ELF-1 (cell line): ENCODE data around the gene PMPCA.

Experiments
- DNase-seq: peaks from one replicate; pipeline ENCODE4 v3.0.0-alpha.2; 2016; ENCODE audit warnings: low read depth, low spot score

Gene PMPCA

DNA sequence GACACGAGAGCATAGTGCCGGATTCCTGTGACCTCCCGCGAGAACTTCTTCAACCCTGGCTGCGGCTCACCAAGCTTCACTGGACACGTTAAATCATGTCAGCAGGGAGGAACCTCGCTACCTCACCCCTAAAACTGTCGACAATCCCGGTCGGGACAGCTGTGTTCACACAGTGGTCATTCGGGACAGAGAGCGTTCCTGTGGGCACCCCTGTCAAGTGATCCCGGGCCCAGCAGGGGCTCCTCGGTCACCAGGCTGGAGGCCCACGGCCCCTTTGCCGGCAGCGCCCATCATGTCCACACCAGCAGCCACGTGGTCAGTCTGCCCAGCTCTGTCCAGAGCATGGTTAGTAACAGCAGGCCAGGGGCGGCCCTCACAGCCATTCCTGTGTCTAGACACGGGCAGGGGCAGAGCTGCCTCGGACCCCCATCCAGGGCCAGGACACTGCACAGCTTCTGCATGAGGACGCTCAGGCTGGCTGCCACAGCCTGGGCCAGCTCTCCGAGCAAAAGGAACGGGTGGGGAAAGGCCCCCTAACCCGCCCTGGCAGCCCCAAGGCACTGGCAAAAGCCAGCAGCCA is 25.7 kb downstream of the PMPCA start:
- no peak for DNase-seq

DNA sequence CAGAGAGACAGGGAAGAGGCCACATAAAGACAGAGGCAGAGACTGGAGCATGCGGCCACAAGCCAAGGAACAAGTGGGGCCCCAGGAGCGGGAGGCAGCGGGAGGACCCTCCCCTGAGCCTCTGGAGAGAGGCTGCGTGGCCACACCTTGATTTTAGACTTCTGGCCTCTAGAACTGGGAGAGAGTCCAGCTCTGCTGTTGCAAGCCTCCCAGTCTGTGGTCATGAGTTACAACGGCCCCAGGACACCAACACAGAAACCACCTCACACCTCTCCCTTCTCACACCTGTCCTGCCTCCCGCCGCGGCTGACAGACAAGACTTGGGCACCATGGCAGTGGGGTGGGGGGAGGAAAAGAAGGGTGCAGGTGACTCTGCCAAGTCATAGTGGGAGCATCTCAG is 27.0 kb downstream of the PMPCA start:
- no peak for DNase-seq

DNA sequence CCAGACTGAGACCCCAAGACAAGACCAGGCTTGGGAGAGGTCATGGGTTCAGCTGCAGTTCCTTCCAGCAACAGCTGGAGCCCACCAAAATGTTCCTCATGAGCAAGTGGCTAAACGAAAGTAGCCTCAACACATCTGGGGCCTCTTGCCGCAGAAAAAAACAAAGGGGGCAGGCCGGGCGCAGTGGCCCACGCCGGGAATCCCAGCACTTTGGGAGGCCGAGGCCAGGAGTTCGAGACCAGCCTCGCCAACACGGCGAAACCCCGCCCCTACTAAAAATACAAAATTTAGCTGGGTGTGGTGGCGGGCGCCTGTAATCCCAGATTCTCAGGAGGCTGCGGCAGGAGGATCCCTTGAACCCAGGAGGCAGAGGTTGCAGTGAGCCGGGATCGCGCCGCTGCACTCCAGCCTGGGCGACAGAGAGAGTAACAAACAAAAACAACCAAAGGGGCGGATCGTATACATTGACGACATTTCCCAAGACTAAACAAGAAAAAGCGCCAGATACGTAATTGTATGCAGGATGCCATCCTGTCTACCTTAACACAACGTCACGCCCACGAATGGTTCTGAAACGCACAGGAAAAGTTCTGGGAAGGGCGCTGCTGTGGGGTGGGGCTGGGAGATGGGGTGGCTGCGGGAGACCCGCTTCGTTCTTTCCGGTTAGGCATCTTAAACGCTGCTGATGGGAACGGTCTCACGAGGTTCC is 27.5 kb downstream of the PMPCA start:
- no peak for DNase-seq

DNA sequence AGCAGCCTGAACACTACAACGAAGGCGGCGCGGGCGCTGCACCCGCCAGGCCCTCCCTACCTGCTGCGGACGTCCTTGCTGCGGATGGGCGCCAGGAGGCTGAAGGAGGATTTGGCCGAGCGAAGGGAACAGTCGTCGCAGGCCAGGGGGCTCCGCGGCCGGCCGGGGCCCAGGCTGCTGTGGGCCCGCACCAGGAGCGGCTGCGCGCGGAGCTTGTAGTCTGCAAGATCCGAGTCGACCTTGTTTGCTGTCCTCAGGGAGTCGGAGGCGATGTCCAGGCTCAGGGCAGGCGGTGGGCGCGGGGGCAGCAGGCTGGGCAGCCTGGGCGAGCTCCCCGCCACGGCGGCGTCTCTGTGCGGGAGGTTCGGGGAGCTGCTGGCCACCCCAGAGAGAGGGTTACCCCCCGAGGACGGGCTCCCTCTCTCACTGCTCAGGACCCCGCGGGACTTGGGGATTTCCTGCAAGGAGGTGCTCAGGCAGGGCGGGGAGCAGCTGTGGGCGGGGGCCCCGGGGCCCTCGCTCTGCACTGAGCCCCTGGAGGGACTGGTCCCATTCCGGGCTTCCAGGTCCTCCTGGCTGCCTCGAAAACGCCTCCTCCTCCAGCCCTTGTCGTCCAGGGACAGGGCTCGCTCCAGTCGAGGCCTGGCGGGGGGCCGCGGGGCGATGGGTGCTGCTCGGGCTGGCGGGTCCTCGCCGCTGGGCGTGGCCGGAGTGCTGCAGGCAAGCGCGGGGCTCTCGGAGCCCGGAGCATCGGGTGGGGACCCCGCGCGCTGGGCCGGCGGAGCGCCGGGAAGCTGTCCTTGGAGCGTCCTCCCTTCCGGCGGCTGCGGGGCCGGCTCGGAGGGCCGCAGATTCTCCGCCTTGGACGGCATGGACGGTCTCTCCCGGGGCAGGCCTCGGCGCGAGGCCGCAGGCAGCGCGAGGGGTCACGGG is 28.4 kb downstream of the PMPCA start:
- DNase-seq: peak; percentile 67

DNA sequence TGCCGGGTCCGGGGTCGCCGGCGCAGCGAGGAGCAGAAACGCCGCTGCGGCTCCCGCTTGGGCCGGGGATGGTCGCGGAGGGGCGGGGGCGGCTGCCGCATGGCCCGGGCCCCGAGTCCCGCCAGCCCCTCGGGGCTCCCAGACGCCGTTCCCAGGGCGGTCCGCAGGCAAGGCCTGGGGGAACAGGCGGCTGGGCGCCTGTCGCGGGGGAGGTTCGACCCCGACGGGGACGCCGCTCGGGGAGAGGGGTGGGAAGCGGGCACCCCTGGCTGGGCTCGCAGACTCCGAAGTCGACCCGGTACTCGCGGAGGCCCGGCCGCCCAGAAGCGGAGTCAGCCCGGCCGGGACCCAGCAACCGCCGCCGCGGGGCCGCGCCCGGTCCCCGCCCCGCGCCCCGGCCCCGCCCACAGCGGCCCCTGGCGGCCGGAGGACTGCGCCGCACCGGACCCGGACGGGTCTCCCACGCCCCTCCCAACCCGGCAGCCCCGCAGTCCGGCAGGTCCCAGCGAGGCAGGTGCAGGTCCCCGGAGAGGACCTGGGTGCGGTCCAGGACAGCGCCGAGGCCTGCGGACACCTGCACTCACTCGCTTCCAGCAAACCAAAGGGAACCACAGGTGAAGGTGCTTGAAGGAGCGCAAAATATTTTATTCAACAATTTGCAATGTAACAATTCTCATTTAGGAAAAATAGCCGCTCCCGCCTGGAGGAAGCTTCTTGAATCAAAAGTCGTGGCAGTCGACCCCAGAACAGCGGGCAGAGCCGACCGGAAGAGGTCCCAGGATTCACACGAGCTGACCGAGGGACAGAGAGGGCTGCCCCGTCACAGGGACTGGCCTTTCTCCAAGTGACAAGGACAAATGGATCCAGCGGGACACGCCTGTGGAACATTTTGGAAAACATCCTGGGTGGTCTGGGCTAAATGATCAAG is 29.3 kb downstream of the PMPCA start, which contains the start of gene INPP5E:
Gene INPP5E (minus strand): TSS at position 365 of the 928 bp plus-strand sequence. CDS start 426 bp downstream, outside the sequence.
- DNase-seq: peak; percentile 61

DNA sequence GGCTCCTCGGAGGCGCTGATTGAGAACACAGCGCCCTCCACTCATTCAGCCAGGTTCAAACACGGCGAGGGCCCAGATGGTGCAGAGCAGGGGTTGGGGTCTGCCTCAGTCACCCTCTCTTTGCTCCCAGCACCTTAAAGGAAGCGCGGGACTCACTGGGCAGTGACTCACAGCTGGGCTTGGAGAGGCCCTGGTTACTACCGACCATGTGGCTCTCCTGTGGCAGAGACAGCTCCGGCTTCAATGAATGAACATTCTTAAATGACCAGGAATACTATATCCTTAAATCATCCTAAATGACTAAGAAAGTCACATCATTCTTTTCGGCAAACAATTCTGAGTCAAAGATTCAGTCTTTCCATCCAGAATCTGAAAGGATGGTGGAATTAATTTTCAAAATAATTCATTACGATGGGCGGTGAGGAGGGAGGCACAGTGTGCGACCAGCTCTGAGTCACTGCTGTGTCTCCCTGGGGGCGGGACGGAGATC is 30.8 kb downstream of the PMPCA start:
- no peak for DNase-seq

DNA sequence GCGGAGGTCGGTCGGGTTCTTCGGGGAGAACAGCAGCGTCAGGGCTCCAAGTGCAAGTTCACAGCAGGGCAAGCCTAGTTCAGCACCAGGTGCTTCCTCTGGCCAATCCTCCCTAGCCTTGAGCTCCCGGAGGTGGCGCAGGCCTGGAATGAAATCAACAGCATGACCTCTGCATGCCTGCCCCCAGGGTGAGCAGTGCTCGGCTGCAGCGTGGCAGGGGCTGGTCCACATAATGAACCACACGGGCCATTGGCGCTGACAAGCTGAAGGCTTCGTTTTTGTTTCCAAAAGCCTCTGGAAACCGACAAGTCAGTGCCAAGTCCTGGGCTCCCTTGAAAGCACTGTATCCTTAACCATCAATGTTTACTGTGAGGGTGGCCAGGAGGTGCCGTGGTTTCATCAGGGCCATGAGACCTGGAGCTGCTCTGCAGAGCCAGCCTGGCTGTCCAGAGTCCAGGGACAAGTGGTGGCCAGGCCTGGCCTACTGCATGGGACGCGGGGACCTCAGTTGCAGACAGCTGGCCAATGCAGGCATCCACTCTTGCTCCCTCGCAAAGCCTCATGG is 31.3 kb downstream of the PMPCA start:
- DNase-seq: no peak

DNA sequence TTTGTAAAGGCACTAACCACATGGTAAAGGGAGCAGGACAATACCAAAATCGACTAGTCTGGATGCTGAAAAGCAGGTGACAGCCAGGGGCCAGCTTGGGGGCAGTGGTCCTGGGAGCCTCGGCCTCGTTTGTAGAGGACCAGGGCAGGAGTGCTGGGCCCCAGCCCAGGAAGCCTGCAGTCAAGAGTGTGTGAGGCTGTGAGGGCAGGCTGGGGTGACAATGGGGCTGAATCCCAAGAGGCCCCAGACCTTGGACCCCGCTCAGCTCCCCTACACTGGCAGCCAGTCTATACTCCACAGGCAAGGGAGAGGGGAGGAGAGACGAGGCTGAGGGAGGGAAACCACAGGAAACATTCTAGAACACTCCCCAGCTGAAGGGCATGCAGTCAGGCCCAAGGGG is 31.8 kb downstream of the PMPCA start:
- no peak for DNase-seq

DNA sequence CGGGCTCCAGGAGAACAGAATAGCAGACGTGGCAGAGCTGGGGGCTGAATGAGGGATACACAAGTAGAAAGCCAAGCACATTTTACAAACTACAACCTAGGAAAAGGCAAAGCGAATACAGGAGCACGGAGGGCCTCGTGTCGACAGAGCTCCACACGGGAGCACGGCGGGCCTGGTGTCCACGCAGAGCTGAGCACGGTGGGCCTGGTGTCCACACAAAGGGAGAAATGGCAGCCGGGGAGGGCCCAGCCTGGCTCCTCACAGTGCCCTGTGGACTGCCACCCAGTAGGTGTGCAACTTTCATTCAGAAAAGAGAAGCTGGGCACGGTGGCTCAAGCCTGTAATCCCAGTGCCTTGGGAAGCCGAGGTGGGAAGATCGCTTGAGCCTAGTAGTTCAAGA is 32.6 kb downstream of the PMPCA start:
- DNase-seq: no peak

DNA sequence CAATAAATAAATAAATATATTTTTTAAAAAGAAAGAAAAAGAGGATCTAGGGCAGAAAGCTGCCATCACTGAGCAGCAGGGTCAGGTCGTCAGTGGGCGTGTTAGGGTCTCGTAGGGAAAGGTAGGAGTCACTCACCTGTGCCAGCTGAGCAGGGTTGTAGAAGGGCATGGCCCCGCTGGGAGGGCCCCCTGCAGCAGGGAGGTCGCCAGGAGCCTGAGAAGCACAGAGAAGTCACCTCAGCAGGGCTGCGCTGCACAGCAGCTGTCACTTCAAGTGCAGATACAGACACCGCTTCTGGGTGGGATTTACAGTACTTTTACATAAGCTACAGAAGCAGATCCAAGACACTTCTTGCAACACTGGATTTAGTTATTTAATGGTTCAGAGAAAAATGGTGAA is 33.2 kb downstream of the PMPCA start:
- DNase-seq: no peak

DNA sequence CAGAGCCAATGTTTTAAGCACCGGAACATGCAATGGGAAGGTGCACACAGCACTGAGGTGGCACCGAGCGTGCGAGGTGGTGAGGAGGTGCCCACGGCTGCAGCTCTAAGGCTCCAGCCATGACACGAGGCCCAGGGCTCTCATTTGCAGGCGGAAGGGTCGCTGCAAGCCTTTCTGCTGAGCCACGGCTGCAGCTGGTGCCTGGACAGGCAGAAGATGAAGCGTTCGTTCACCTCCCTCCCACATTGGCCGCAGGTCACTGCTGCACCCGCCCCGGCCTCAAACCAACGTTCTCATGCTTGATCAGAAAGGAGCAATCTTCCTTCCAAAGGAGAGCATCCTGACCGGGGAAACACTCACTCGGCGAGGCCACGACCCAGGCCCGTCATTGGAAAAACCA is 33.6 kb downstream of the PMPCA start:
- no peak for DNase-seq

DNA sequence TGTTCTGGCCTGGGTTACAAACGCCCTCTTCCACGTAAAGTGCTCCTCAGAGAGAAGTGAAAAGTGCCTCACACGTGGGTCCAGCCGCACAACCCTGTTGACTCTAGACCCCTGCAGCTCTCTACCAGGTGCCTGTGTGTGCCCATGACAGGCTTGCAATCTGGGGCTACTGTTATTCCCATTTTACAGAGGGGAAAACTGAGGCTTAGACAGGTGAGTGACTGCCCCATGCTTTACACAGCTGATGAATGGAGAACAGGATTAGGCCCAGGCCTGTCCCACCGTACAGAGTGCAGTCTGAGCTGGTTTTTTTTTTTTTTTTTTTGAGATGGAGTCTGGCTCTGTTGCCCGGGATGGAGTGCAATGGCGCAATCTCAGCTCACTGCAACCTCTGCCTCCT is 35.3 kb downstream of the PMPCA start:
- DNase-seq: no peak

DNA sequence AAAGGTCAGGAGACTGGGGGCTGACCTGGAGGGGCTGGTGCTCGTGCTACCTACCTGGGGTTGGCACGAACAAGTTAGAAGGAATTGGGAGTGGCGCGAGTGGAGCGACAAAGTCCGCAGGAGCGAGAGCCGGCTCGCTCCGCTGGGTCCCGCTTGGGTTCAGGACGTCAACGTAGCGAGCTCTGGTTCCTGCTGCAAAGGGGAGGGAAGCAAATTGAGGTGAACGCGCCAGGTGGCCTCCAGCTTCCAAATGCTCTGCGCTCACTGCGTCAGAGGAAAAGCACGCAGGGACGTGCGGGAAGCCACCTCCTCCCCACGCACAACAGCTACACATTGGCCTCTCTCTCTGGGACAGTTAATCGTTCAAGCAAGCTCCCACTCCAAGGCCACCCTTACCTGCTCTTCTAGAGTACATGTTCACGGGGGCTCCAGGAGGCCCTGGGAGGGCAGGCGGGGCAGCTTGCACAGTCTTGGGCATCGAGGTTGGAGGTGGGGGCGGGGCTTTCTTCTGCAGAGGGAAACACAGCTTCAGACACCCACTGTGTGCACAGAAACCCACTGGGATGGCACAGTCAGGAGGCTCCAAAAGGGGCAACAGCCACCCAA is 36.8 kb downstream of the PMPCA start:
- DNase-seq: no peak

DNA sequence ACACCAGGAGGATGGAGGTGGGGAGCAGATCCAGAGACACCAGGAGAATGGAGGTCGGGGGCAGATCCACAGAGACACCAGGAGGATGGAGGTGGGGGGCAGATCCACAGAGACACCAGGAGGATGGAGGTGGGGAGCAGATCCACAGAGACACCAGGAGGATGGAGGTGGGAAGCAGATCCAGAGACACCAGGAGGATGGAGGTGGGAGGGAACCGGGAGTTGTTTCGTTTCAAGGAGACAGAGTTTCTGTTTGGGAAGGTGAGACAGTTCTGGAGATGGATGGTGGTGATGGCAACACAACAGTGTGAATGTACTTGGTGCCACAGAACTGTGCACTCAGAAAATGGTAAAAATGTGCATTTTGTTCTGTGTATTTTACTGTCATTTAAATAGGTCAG is 38.2 kb downstream of the PMPCA start:
- no peak for DNase-seq

DNA sequence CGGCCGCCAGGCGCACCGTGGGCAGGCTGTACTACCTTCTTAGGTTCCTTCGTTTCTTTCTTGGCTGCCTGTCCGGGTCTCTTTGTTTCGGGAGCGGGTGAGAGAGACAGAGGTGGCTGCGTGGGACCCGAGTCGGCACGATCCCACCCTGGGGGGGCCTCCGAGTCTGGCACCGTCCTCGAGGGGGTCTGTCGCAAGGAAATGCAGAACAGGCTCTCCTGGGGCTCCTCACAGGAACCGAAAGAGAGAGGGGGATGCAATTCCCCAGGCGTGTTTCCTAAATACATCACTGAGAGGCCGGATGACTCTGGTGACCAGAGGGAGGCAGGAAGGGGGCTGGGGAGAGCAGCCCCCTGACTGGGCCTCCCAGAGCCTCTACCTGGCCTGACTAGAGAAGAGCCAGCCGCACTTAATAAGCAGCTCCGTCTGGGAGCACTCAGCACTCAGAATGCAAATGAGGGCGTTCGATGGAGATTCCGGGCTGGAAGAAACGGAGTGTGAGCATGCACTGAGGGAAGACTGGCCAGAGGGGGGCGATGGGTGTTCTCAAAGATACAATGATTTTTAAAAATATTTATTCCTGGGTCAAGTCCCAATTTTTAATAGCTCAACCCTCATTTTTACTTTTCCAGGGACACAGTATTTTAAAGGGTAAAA is 40.9 kb downstream of the PMPCA start:
- DNase-seq: no peak

DNA sequence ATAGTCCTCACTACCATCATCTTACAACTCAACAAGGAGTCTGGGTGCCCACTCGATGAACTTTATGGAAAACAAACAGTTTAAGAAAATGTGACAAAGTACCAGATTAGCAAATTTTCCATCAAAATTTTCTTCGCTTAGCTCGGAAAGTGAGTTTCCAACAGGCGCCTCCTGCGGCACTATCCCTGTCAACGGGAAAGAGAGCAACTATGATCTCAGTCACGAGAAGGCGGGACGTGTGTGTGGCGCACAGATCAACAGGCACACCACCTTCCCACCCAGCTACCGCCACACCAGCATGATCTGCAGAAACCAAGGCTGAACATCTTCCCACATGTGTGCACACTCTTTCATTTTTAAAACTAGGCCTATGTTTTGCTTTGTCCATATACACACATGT is 42.9 kb downstream of the PMPCA start:
- DNase-seq: no peak

DNA sequence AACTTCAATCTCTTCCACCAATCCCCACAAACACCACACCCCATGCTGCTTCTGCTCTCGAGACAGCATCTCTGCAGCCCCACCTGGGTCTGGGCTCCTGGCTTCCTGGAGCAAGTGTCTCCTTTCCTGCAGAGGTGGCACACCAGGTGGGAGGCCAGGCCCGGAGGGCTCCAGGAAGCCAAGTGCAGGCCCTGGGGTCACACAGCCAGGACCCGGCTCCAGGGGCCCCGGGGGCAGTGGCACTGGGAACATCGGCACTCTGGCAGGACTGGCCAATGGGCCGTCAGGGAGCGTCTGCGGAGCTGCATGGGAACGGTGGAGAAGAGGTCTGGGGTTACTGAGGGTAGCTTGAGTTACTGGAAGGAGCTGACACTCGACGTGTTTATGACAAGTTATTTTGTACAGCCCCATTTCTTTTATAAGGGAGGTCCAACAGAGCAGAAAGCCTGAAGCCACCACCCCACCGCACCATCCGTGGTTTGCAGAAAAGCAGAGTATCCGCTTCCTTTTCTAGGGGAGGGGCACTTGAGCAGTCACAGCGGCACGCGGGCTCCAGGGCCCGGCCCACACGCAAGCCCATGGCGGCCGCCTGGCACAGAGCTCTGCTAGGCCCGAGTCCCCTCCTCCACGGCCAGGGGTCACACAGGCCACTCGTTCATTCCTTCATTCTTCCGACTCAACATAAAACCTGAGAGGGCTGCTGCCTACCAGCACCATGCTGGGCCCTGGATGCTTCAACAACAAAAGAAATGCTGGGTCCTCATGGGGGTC is 43.8 kb downstream of the PMPCA start:
- no peak for DNase-seq

DNA sequence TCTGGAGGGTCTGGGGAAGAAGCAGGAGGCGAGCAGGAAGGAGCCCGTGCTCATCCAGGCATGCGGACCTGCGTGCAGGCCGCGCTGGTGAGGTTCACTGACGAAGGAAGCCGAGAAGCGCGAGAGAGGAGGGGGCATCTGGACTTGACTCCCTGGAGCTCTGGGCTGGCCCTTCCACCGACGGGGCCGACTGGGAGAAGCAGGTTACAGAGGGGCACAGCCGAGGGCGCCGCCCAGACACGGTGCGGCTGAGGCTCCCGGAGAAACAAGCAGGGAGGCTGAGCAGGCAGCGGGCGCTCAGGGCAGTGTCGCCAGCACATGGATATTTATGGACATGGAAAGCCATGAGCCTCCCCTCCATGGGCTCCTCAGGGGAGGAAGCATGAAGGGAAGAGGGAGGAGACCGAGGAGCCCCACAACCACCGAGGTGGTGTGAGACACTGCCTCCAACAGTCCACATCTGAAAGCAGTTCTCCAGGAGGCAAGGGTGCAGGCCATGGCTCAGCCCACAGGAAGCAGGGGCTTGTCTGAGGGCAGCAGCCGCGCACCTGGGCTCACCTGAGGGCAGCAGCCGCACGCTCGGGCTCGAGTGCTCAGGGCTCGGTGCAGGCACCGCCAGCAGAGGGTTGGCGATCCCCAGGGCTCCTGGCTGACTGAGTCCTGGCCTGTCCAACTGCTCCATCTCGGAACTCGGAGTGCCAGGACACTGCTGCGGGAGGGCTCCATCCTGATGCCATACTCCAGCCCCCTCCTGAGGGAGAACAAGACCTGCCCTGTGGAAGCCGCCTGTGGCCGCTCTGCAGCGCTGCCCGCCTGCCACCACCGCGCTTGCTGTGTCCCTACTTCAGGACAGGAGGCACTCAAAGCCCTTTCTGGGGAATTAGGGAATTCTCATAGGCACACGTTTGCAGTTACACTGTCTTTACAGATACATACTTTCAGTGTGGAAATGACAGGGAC is 44.9 kb downstream of the PMPCA start:
- DNase-seq: no peak
